ENCODE data around the gene PDZD4.

The PDZD4 gene

GRCh38 chrX:153786669-153787068 is 43.7 kb downstream of the PDZD4 start:
- no peak for DNase-seq (ENCODE audit: low read depth)

DNA sequence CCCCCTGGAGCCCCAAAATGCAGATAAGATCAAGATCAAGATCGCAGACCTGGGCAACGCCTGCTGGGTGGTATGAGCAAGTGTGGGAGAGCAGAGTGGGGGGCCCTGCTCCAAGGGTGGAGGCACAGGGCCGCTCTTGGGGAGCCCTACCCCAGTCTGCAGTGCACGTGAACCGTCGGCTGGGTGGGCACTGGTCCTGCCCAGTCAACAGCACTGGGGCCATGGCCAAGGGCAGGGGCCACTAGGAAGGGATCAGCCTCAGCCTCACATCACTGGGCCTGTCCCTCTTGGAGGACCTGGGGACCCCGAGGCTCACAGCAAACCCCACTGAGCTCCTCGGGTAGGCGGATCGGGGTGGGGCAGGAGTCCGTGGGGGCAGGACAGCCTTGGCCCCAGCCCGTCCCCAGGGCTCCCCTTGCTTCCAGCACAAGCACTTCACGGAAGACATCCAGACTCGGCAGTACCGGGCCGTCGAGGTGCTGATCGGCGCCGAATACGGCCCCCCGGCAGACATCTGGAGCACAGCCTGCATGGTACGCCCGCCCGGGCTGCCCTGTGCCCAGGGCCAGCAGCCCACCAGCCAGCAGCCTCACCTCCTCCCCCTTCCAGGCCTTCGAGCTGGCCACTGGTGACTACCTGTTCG is 45.9 kb downstream of the PDZD4 start:
- DNase-seq (ENCODE audit: low read depth), result no peak

GRCh38 chrX:153783378-153784013 is 46.8 kb downstream of the PDZD4 start:
- no peak for DNase-seq (ENCODE audit: low read depth)

DNA sequence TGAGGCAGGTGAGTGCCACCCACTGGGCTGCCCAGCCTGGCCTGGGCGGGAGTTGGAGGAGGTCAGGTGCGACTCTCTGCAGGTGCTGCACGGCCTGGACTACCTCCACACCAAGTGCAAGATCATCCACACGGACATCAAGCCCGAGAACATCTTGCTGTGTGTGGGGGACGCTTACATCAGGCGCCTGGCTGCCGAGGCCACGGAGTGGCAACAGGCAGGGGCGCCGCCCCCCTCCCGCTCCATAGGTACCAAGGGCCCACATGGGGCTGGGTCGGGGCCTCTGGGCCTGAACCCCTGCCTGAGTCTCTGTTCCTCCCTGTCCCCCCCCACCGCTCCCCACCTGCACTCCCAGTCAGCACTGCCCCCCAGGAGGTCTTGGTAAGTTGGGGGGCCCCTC is 47.5 kb downstream of the PDZD4 start:
- no peak for DNase-seq (ENCODE audit: low read depth)

DNA sequence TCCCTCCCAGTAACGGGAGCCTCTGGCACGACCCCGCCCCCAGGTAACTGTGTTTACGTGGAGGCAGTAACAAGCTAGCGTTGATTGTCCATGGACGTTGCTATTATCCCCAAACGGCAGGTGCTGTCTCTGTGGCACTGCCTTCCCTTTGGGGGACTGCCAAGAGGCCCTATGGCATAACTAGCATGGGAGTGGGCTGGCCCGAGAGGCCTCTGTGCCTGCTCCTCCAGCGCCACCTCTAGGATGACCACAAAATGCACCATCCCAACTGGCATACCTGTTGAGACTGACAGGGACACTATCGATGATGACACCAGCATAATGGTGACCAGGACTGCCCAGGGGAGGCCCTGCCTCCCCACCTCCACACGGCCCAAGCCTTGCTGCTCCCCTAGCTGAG is 48.0 kb downstream of the PDZD4 start:
- no peak for DNase-seq (ENCODE audit: low read depth)

- DNase-seq (ENCODE audit: low read depth), result no peak
Measured at GRCh38 chrX:153781428-153782047, 48.8 kb downstream of the PDZD4 start.

DNA sequence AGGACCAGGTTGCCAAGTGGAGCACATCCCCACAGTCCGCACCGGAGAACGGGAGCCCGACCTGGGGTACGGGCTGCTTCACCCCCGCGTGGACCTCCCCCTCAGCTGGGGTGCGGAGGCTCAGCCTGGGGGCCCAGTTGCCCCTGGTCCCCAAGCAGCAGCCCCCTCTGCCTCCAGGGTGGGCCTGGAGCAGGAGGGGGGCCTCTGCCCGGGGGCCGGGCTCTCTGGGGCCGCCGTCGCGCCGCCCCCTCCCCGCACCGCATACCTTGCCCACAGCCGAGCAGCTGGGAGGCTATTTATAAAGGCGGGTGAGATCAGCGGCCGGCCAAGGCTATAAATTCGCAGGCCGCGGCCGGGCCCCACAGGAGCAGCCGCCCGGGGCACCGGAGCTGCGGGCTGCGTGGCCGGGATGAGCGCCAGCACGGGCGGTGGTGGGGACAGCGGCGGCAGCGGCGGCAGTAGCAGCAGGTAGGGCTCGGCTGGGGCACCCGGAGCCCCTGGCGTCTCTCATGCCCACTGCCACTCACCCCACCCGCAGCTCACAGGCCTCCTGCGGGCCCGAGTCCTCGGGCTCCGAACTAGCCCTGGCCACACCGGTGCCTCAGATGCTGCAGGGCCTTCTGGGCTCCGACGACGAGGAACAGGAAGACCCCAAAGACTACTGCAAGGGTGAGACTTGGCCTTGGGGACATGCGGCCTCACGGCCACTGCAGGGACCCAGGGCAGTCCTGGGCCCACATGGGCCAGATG is 49.5 kb downstream of the PDZD4 start, which contains the start of gene SRPK3:
Gene SRPK3 (plus strand): TSS at position 364 of the 750 bp plus-strand sequence. CDS start 46 bp downstream, at position 410.
- no peak for DNase-seq (ENCODE audit: low read depth)

DNA sequence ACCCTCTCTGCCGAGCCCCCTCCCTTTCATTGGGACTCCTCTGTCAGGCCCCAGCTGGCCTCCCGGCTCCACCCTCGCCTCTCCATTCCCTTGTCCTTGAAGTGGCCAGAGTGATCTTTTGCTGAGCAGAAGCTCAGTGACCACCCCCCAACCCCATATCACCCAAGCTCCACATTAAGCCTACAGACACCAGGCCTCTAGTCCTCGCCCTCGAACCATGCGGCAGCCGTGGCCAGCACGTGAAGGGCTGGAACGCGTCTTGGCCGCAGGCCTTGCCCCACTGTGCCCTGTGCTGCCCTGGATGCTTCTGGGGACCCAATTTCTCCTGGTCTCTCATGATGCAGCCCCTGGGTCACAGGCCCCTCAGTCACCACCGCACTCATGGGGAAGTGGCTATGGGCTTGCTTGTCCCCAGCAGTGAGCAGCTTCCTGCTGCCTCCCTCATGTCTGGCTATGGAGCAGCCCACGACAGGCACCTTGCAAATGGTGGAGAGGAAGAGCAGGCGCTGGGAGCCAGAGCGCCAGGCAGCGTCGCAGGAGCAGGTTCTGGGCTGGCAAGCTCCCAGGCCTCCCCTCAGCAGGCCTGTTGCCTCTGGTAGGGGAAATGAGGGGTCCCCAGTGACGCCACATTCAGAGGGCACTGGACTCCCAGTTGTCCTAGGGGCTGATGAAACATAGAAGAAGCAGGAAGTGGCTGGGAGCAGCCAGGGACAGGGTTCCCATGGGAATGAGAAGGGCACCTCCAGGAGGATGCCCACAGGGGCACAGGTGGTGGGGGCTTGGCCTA is 50.3 kb downstream of the PDZD4 start:
- DNase-seq (ENCODE audit: low read depth), result no peak

GRCh38 chrX:153778684-153779101 is 51.7 kb downstream of the PDZD4 start:
- no peak for DNase-seq (ENCODE audit: low read depth)

GRCh38 chrX:153778181-153778580 is 52.2 kb downstream of the PDZD4 start:
- no peak for DNase-seq (ENCODE audit: low read depth)

DNA sequence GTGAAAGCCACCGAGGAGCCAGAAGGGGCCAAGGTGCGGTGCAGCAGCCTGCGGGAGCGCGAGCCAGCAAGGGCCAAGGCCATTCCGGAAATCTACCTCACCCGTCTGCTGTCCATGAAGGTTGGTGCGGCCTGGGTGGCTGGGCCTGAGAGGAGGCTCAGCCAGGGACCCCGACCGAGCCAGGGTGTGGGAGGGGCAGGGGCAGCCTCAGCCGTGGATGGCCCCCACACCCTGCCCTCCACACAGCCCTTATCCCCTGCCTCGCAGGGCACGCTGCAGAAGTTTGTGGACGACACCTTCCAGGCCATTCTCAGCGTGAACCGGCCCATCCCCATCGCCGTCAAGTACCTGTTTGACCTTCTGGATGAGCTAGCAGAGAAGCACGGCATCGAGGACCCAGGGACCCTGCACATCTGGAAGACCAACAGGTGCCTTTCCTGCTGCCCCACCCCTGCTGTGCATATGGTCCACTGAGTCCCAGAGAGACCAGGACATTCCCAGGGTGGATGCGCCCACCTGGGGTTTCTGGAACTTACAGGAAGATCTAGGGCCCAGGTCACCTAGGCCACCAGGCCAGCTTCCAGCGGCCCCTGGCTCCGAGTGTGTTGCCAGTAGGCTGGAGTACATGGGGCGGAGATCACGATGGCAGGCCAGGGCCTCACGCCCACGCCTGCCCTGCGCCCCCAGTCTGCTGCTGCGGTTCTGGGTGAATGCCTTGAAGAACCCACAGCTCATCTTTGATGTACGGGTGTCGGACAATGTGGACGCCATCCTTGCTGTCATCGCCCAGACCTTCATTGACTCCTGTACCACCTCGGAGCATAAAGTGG is 52.9 kb downstream of the PDZD4 start:
- DNase-seq (ENCODE audit: low read depth), result no peak

DNA sequence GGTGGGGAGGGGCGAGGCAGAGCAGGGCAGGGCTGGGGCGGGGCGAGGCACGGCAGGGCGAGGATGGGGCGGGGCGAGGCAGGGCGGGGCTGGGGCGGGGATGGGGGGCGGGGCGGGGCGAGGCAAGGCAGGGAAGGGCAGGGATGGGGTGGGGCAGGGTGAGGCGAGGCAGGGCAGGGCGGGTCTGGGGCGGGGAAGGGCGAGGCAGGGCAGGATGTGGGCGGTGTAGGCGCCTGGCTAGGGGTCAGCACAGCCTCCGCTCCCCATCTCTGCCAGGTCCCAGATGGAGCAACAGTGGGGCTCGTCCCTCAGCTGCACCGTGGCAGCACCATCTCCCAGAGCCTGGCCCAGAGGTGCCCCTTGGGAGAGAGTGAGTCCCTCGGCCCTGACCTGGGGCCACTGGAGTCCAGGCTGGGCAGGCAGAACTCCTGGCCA is 53.7 kb downstream of the PDZD4 start:
- no peak for DNase-seq (ENCODE audit: low read depth)

DNA sequence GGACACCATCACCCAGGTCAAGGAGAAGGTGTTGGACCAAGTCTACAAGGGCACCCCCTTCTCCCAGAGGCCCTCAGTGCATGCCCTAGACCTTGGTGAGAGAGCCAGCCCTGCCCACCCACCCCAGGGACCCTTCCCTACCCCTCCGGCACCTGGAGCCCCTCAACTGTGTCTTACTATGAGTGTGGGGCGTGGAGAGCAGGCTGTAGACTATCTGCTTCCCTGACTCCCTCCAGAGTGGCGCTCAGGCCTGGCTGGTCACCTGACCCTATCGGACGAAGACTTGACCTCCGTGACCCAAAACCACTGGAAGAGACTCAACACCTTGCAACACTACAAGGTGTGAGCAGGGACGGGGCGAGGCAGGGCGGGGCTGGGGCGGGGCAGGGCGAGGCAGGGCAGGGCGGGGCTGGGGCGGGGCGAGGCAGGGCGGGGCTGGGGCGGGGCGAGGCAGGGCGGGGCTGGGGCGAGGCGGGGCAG is 54.2 kb downstream of the PDZD4 start:
- no peak for DNase-seq (ENCODE audit: low read depth)

GRCh38 chrX:153775293-153776119 is 54.8 kb downstream of the PDZD4 start:
- no peak for DNase-seq (ENCODE audit: low read depth)

DNA sequence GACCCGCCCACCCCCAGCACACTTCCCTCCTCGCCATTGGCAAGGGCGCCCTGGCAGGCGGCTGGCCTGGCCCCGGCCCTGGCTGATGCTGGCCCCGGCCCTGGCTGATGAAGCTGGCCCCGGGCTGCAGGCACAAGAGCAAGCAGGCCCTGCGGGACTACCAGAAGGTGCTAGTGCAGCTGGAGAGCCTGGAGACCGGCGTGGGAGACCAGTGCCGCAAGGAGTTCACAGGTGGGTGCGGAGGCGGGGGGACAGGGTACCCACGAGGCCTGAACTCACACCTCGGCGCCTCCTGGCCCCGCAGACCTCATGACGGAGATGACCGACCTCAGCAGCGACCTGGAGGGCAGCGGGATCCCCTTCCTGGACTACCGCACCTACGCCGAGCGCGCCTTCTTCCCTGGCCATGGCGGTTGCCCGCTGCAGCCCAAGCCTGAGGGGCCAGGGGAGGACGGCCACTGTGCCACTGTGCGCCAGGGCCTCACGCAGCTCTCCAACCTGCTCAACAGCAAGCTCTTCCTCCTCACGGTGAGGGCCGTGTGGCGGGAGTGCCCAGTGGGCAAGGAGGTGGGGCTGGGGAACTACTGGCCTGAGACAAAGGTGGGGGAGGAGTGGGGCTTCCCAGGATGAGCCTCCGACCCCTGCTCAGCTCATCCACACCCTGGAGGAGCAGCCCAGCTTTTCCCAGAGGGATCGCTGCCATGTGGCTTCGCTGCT is 55.6 kb downstream of the PDZD4 start:
- DNase-seq (ENCODE audit: low read depth), result no peak

DNA sequence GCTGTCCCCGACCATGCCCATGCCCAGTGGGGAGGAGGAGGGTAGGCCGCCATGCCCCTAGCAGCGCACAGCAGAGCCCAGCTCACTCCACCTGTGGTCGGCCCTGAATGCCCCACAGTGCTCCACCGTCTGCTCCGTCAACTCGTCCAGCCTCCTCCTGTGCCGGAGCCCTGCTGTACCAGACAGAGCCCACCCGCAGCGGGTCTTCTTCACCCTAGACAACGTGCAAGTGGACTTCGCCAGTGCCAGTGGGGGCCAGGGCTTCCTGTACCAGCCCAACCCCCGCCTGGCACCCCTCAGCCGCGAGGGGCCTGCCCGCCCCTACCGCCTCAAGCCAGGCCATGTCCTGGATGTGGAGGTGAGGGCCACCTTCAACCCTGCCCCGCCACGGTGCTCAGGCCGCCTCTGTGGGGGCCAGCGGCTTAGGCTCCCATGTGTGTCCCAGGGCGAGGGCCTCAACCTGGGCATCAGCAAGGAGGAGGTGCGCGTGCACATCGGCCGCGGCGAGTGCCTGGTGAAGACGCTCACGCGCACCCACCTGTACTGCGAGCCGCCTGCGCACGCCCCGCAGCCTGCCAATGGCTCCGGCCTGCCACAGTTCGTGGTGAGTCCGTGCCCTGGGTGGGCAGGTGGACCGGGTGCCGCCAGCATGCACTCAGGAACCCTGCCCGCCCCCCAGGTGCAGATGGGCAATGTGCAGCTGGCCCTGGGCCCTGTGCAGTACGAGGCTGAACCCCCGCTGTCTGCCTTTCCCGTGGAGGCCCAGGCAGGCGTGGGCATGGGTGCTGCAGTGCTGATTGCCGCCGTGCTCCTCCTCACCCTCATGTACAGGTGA is 56.4 kb downstream of the PDZD4 start:
- DNase-seq (ENCODE audit: low read depth), result no peak

DNA sequence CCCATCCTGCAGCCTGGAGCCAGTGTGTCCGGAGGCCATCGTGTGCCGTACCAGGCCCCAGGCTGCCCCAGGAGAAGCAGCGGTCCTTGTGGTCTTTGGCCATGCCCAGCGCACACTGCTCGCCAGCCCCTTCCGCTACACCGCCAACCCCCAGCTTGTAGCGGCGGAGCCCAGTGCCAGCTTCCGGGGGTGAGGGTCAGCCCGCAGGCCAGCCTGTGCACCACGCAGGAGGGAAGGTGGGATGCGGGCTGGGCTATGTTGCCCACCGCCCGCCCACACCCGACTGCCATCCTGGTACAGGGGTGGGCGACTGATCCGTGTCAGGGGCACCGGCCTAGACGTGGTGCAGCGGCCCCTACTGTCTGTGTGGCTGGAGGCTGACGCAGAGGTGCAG is 57.1 kb downstream of the PDZD4 start:
- DNase-seq (ENCODE audit: low read depth), result no peak
